Osteocyte (in vitro differentiated cells): ENCODE results near the gene DNAH9. TPM values are rescaled to one million over a fixed set of nuclear protein-coding genes. Genes with fewer than 3 reads are reported as not detected.
"Not testable (repeated sequence)": the region's sequence is repeated elsewhere in the genome, so short reads cannot be mapped to it uniquely, and the experiment has no call there.

ENCODE experiments used
- DNase-seq: peaks from one replicate; pipeline ENCODE4 v3.0.0; 2021; ENCODE audit warnings: mixed read lengths; ENCODE audit not compliant: unreplicated experiment; ENCODE audit errors: extremely low spot score
- H3K27ac Mint-ChIP-seq: one replicate; pipeline ENCODE4 v1.8.0; 2021; ENCODE audit warnings: mild to moderate bottlenecking, mixed read lengths; ENCODE audit not compliant: unreplicated experiment
- H3K27me3 Mint-ChIP-seq: one replicate; pipeline ENCODE4 v1.8.0; 2021; ENCODE audit warnings: mixed read lengths; ENCODE audit not compliant: unreplicated experiment
- H3K36me3 Mint-ChIP-seq: one replicate; pipeline ENCODE4 v1.8.0; 2021; ENCODE audit warnings: mixed read lengths; ENCODE audit not compliant: unreplicated experiment
- H3K4me1 Mint-ChIP-seq: one replicate; pipeline ENCODE4 v1.8.0; 2021; ENCODE audit warnings: mixed read lengths; ENCODE audit not compliant: unreplicated experiment
- H3K4me3 Mint-ChIP-seq: one replicate; pipeline ENCODE4 v1.8.0; 2021; ENCODE audit warnings: mild to moderate bottlenecking, moderate library complexity, mixed read lengths; ENCODE audit not compliant: unreplicated experiment
- H3K9me3 Mint-ChIP-seq: one replicate; pipeline ENCODE4 v1.8.0; 2021; ENCODE audit warnings: mixed read lengths; ENCODE audit not compliant: unreplicated experiment
- total RNA-seq: library from RNA; stranded (reverse); gene quantifications from 2 replicates; pipeline ENCODE4 v1.2.1, GENCODE V29; 2021
- TF ChIP-seq, protein P1 (sequence below): fragments of 200-600 bp; sonication (generic); IDR thresholded peaks from 2 replicates; pipeline ENCODE4 v1.5.0; 2021; ENCODE audit warnings: antibody characterized with exemption, mild to moderate bottlenecking, moderate library complexity

The DNAH9 gene
- total RNA-seq, 1 donor from 2014 or later, result not detected

DNA sequence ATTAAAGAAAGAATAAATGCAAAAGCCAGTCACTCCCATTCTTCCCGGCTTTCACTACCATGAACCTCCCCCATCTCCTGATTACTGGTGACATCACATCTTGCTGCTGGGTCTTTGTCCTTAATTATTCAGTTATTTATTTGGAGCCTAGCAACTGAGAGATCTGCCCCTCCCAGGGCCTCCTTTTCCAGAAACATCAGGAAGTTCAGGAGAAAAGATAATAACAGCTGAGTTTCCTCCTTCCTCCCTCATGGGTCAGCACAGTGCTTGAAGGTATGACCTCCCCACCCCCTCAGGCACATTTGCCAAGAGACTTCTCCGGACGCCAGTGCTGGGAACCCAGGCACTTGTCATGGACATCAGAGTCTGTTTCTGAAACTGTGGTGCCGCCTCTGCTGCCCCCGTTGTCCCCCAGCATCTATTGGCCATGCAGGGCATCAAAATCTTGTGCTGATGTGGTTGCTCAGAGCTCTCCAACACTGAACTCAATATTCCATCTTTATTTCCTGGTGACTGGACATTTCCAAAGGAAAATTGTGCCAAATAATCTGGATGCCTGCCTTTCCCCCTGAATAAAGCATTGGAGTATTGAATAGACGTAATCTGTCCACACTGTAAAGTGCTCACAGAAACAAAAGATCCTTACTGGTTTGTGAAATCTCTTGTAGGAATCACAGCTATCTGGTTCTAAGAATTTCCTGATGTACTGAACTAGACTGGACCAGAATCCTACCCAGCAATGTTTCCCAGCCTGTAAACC, 327.2 kb downstream of the DNAH9 start:
- no peak overlapping the region for H3K4me3 Mint-ChIP-seq
- no peaks in the 10 kb centered on the region for H3K4me1 Mint-ChIP-seq
- H3K27me3 Mint-ChIP-seq, result no peaks in the 10 kb centered on the region
- no peak overlapping the region for H3K27ac Mint-ChIP-seq
- H3K9me3 Mint-ChIP-seq, result no peaks in the 10 kb centered on the region
- TF ChIP-seq, protein P1, sequence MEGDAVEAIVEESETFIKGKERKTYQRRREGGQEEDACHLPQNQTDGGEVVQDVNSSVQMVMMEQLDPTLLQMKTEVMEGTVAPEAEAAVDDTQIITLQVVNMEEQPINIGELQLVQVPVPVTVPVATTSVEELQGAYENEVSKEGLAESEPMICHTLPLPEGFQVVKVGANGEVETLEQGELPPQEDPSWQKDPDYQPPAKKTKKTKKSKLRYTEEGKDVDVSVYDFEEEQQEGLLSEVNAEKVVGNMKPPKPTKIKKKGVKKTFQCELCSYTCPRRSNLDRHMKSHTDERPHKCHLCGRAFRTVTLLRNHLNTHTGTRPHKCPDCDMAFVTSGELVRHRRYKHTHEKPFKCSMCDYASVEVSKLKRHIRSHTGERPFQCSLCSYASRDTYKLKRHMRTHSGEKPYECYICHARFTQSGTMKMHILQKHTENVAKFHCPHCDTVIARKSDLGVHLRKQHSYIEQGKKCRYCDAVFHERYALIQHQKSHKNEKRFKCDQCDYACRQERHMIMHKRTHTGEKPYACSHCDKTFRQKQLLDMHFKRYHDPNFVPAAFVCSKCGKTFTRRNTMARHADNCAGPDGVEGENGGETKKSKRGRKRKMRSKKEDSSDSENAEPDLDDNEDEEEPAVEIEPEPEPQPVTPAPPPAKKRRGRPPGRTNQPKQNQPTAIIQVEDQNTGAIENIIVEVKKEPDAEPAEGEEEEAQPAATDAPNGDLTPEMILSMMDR, result no peak
- no peak for DNase-seq
- no peaks in the 10 kb centered on the region for H3K36me3 Mint-ChIP-seq

DNA sequence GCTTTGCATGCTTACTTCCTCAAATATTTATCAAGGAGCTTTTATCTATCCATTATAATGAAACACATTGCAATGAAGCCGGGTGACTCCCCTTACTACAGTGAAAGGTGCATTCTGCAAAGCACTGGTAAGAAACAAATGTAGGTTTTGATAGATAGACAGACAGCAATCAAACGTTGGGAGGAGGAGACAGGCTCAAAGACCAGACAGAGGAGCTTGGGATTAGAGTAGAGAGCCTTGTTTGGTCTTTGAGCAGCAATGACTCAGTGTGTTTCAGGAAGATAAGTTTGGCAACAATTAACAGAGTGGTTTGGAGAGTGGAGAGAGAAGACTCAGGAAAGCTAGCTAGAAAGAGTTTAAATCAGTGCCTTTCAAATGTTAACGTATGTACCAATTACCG, 330.2 kb downstream of the DNAH9 start:
- DNase-seq, result no peak
- TF ChIP-seq, protein P1, result no peak
- Mint-ChIP-seq H3K36me3 (no peaks in the 10 kb centered on the region), H3K4me3 (no peak overlapping the region), H3K9me3 (no peaks in the 10 kb centered on the region), H3K27ac (no peak overlapping the region), H3K4me1 (no peaks in the 10 kb centered on the region), H3K27me3 (no peaks in the 10 kb centered on the region)

DNA sequence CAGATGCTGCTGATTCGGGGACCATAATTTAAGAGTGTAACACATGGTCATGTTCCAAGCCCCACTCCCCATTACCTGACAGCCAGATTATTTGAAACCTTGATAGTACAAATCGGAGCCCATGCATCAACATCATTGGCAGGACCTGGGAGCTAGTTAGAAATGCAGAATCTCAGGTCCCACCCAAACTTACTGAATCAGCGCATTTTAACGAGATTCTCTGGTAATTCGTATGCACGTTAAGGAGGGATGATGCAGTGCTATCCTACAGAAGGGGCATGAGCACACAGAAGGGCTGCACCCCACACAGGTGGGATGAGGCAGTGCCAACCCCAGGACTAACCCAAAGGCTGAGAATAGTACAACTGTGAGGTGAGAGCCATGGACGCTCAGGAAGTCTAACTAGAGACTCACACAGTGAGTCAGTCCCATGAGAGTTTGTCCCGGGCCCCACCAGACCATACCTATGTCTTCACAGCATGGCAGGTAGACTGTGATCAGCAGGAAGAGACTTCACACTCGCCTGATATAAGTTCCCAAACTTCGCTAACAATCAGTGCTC, 334.1 kb downstream of the DNAH9 start:
- no peaks in the 10 kb centered on the region for H3K27me3 Mint-ChIP-seq
- H3K27ac Mint-ChIP-seq, result no peak overlapping the region
- TF ChIP-seq, protein P1, result no peak
- no peak overlapping the region for H3K4me3 Mint-ChIP-seq
- no peaks in the 10 kb centered on the region for H3K36me3 Mint-ChIP-seq
- no peaks in the 10 kb centered on the region for H3K4me1 Mint-ChIP-seq
- no peaks in the 10 kb centered on the region for H3K9me3 Mint-ChIP-seq
- DNase-seq, result peak; percentile 53

DNA sequence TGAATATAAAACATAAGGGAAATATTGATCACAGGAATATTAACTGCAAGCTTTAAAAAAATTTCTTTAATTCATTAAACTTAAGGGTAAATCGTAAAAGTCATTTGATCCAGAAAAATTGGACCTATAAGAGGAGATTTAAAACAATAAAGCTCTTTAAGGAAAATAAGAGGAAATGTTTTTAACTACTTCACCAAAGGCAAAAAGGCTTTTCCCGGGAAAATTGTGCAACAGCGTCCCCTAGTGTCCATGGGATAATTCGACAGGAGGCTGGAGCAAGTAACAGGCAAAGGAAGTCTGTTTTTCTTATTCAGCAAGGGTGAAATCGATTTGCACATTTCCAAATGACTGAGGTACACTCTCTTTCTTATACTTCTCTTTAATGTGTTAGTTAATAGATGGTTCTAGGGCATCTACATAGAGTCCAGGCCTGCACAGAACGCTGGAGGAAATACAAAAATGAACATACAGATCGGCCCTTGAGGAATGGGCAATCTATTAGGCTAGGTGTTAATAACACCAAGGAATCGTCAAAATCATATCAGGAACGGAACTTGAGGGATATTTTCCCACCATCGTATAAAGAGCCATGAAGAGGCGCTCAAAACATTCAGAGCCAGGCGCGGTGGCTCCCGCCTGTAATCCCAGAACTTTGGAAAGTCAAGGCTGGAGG, 337.6 kb downstream of the DNAH9 start:
- H3K27ac Mint-ChIP-seq, result no peak overlapping the region
- no peaks in the 10 kb centered on the region for H3K36me3 Mint-ChIP-seq
- DNase-seq, result peak; percentile 81
- H3K9me3 Mint-ChIP-seq, result no peaks in the 10 kb centered on the region
- TF ChIP-seq, protein P1, result peak; percentile 71
- H3K4me1 Mint-ChIP-seq, result no peaks in the 10 kb centered on the region
- no peaks in the 10 kb centered on the region for H3K27me3 Mint-ChIP-seq
- no peak overlapping the region for H3K4me3 Mint-ChIP-seq

DNA sequence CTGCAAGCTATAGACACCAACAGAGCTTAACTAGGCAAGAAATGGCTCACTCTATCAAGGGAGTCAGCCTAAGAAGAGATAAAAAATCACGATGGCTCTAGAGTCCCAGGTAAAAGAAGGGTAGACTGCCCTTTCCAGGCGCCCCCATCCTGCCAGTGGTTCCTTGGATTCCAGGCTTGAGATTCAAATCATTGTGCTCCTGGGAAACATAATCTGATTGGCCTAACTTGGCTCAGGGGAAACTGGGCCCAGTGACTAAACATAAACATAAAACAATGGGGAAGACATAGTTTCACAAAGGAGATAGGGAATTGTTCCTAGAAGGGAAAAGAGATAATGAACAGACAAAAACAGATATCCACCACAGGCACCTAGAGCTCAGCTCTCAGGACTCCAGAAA, 342.6 kb downstream of the DNAH9 start:
- H3K36me3 Mint-ChIP-seq, result no peaks in the 10 kb centered on the region
- TF ChIP-seq, protein P1, result no peak

DNA sequence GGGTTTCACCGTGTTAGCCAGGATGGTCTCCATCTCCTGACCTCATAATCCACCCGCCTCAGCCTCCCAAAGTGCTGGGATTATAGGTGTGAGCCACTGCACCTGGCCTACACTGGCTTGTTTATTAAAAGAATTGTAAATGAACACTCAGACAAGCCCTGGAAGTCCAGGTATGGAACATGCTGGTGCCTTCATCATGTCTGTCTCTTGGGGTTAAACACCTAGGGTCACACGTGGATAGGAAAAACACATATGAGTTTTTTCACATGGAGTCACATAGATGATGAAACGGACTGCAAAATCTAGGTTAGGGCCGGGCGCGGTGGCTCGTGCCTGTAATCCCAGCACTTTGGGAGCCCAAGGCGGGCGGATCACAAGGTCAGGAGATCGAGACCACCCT, 344.8 kb downstream of the DNAH9 start:
- not testable (repeated sequence) for H3K4me3 Mint-ChIP-seq, H3K36me3 Mint-ChIP-seq, H3K9me3 Mint-ChIP-seq, H3K27ac Mint-ChIP-seq, H3K27me3 Mint-ChIP-seq, H3K4me1 Mint-ChIP-seq
- peak; percentile 48 for DNase-seq

More for the DNA sequence above, 342.6 kb downstream of the DNAH9 start:
- H3K4me1 Mint-ChIP-seq, result no peaks in the 10 kb centered on the region
- H3K27me3 Mint-ChIP-seq, result no peaks in the 10 kb centered on the region
- no peak overlapping the region for H3K27ac Mint-ChIP-seq
- H3K4me3 Mint-ChIP-seq, result no peak overlapping the region
- peak; percentile 30 for DNase-seq
- H3K9me3 Mint-ChIP-seq, result no peaks in the 10 kb centered on the region
